HepG2 (cell line): ENCODE measurements around the gene VPS29. TPM values are rescaled to one million over a fixed set of nuclear protein-coding genes. Genes with fewer than 3 reads are reported as not detected.
A peak's percentile ranks its signal among the peaks of the same experiment; 100 is the strongest.

ENCODE experiments used
- ATAD3A ChIP-seq: sonication (generic); formaldehyde crosslinking; IDR thresholded peaks from 2 replicates; pipeline ENCODE4 v1.4.0; 2020; ENCODE audit warnings: missing genetic modification reagents
- CAMTA2 ChIP-seq: sonication (generic); formaldehyde crosslinking; IDR thresholded peaks from 2 replicates; pipeline ENCODE4 v1.4.0; 2020; ENCODE audit warnings: mild to moderate bottlenecking, missing genetic modification reagents, borderline replicate concordance
- CBX2 ChIP-seq, 2 experiments: fragments of 200-600 bp in 1 of 2; sonication (generic); formaldehyde crosslinking in 1 of 2; IDR thresholded peaks; 2 replicates each; pipeline versions ENCODE4 v1.7.0 to v1.8.1; 2018 to 2022; ENCODE audit warnings: low read depth in 2 of 2, low read length in 1 of 2, mild to moderate bottlenecking in 1 of 2, missing genetic modification reagents in 1 of 2
- CEBPB ChIP-seq: IDR thresholded peaks from 2 replicates; pipeline ENCODE4 v1.6.1; 2011; ENCODE audit warnings: low read depth, low read length, improper control_type of control experiment, borderline replicate concordance
- CSRNP2 ChIP-seq: sonication (generic); formaldehyde crosslinking; conservative IDR thresholded peaks from 2 replicates; pipeline ENCODE4 v1.8.0; 2022; ENCODE audit warnings: low read depth, missing genetic modification reagents
- KLF16 ChIP-seq, 2 experiments: sonication (generic) in 1 of 2; formaldehyde crosslinking in 1 of 2; IDR thresholded peaks; 2 replicates each; pipeline versions ENCODE4 v1.6.1 to v1.8.0; 2016 to 2023; ENCODE audit warnings: missing genetic modification reagents in 2 of 2, missing compliant biosample characterization in 1 of 2
- LCORL ChIP-seq, 2 experiments: fragments of 450-650 bp in 1 of 2; sonication (generic) in 1 of 2; formaldehyde crosslinking in 1 of 2; IDR thresholded peaks; 2 replicates each; pipeline versions ENCODE4 v1.5.0 to v1.6.1; 2017 to 2020; ENCODE audit warnings: antibody characterized with exemption in 1 of 2, missing genetic modification reagents in 1 of 2
- SAFB2 ChIP-seq: sonication (generic); formaldehyde crosslinking; IDR thresholded peaks from 2 replicates; pipeline ENCODE4 v1.5.1; 2020; ENCODE audit warnings: missing genetic modification reagents, low read depth, mild to moderate bottlenecking, borderline replicate concordance
- SNAI1 ChIP-seq: sonication (generic); formaldehyde crosslinking; IDR thresholded peaks from 2 replicates; pipeline ENCODE4 v1.5.0; 2020; ENCODE audit warnings: mild to moderate bottlenecking, missing genetic modification reagents, borderline replicate concordance
- SOX5 ChIP-seq: IDR thresholded peaks from 2 replicates; pipeline ENCODE4 v1.6.1; 2016; ENCODE audit warnings: borderline replicate concordance
- SP5 ChIP-seq: IDR thresholded peaks from 2 replicates; pipeline ENCODE4 v1.6.1; 2016; ENCODE audit warnings: low read depth, borderline replicate concordance
- TCF12 ChIP-seq, 2 experiments: fragments of 450-650 bp in 1 of 2; sonication (generic) in 1 of 2; formaldehyde crosslinking in 1 of 2; IDR thresholded peaks; 2 replicates each; pipeline versions ENCODE4 v1.6.1 to v1.8.0; 2017 to 2022; ENCODE audit warnings: antibody characterized with exemption in 1 of 2, mild to moderate bottlenecking in 1 of 2, missing genetic modification reagents in 1 of 2, moderate library complexity in 1 of 2
- TEF ChIP-seq: sonication (generic); formaldehyde crosslinking; IDR thresholded peaks from 2 replicates; pipeline ENCODE4 v1.5.0; 2020; ENCODE audit warnings: missing genetic modification reagents
- TRIM22 ChIP-seq: fragments of 450-650 bp; IDR thresholded peaks from 2 replicates; pipeline ENCODE4 v1.6.1; 2017
- ZFP36L2 ChIP-seq: sonication (generic); formaldehyde crosslinking; IDR thresholded peaks from 2 replicates; pipeline ENCODE4 v1.4.0; 2020; ENCODE audit warnings: missing genetic modification reagents
- ZNF136 ChIP-seq: sonication (generic); formaldehyde crosslinking; IDR thresholded peaks from 2 replicates; pipeline ENCODE4 v1.8.1; 2022; ENCODE audit warnings: low read depth, mild to moderate bottlenecking, moderate library complexity, missing genetic modification reagents
- ZNF24 ChIP-seq: fragments of 450-650 bp; IDR thresholded peaks from 2 replicates; pipeline ENCODE4 v1.6.1; 2017; ENCODE audit warnings: antibody characterized with exemption, mild to moderate bottlenecking
- ZNF549 ChIP-seq: sonication (generic); formaldehyde crosslinking; IDR thresholded peaks from 2 replicates; pipeline ENCODE4 v1.5.0; 2020; ENCODE audit warnings: missing genetic modification reagents
- ZNF567 ChIP-seq: sonication (generic); formaldehyde crosslinking; IDR thresholded peaks from 2 replicates; pipeline ENCODE4 v1.8.1; 2023; ENCODE audit warnings: mild to moderate bottlenecking, missing genetic modification reagents, borderline replicate concordance
- ZNF597 ChIP-seq: sonication (generic); formaldehyde crosslinking; IDR thresholded peaks from 2 replicates; pipeline ENCODE4 v1.5.0; 2020; ENCODE audit warnings: missing genetic modification reagents
- ZNF773 ChIP-seq: sonication (generic); formaldehyde crosslinking; IDR thresholded peaks from 2 replicates; pipeline ENCODE4 v1.4.0; 2020; ENCODE audit warnings: missing genetic modification reagents, borderline replicate concordance
- ZNF816 ChIP-seq: sonication (generic); formaldehyde crosslinking; IDR thresholded peaks from 2 replicates; pipeline ENCODE4 v1.8.0; 2022; ENCODE audit warnings: missing genetic modification reagents, mild to moderate bottlenecking, borderline replicate concordance
- ZNF841 ChIP-seq: sonication (generic); formaldehyde crosslinking; IDR thresholded peaks from 2 replicates; pipeline ENCODE4 v1.8.1; 2023; ENCODE audit warnings: missing genetic modification reagents, borderline replicate concordance
- polyA plus RNA-seq, 8 experiments: library from polyadenylated mRNA; depleted of rRNA in 3 of 8; stranded (reverse) in 7 of 8; unstranded in 1 of 8; fragments of >200 nt; fragmentation: Illumina TruSeq in 4 of 8; extraction: Trizol in 4 of 8; gene quantifications; 2 replicates each; pipeline versions ENCODE4 v1.2.1 to v1.2.3, GENCODE V29; 2011 to 2016; ENCODE audit warnings: low read depth in 4 of 8, missing spikeins in 1 of 8, mixed read lengths in 1 of 8; ENCODE audit not compliant: insufficient read depth in 1 of 8
- total RNA-seq, 5 experiments: library from RNA; depleted of rRNA; stranded (reverse); fragments of >200 nt; fragmentation: Illumina TruSeq; extraction: Trizol; gene quantifications; 2 replicates each; pipeline ENCODE4 v1.2.3, GENCODE V29; 2016; ENCODE audit warnings: low read depth in 1 of 5

VPS29 gene
- total and polyA plus RNA-seq, 2 of the 13 experiments (the other 11 are each of a cell fraction or from before 2014, with no cell fraction given) = 107 to 114 TPM

GRCh38 chr12:110501752-110502738 lies at the start of gene VPS29, which contains the start of gene RAD9B (continued):
- TF ChIP-seq CSRNP2 (CRISPR knock-in tag) = no peak; the same call in 1 of the 2 replicates
- no peak for TF ChIP-seq TCF12 (IDR thresholded peaks at IDR 0.05)
- peak; percentile 85 for TF ChIP-seq TCF12 (CRISPR knock-in tag; IDR thresholded peaks at IDR 0.05)
- TF ChIP-seq ZNF567 (CRISPR knock-in tag) = no peak
- no peak for TF ChIP-seq TRIM22
- TF ChIP-seq ZFP36L2 (CRISPR knock-in tag) = no peak
- no peak for TF ChIP-seq ZNF597 (CRISPR knock-in tag)
- TF ChIP-seq ATAD3A (CRISPR knock-in tag) = no peak
- TF ChIP-seq CAMTA2 (CRISPR knock-in tag) = no peak; the same call in 1 of the 2 replicates
- TF ChIP-seq ZNF24 = no peak
- TF ChIP-seq ZNF841 = peak; percentile 91
- TF ChIP-seq ZNF549 (CRISPR knock-in tag) = no peak
- peak; percentile 98 for TF ChIP-seq SNAI1 (CRISPR knock-in tag)
- peak; percentile 80 for TF ChIP-seq SP5 (CRISPR knock-in tag)
- peak; percentile 38; the same call in 1 of the 2 replicates for TF ChIP-seq CEBPB
- peak; percentile 21; the same call in 1 of the 2 replicates for TF ChIP-seq ZNF773 (CRISPR knock-in tag)
- peak; percentile 92 for TF ChIP-seq ZNF136 (CRISPR knock-in tag)
- TF ChIP-seq SOX5 = peak; percentile 53
- peak in 1 of 2 experiments; percentile 87; a peak in 3 of 4 replicates for TF ChIP-seq KLF16 (CRISPR knock-in tag; IDR thresholded peaks at IDR 0.05)
- no peak; the same call in 1 of the 2 replicates for TF ChIP-seq SAFB2 (CRISPR knock-in tag)
- no peak for TF ChIP-seq LCORL (IDR thresholded peaks at IDR 0.05)
- peak; percentile 78 for TF ChIP-seq LCORL (CRISPR knock-in tag; IDR thresholded peaks at IDR 0.05)
- no peak; the same call in 1 of the 2 replicates for TF ChIP-seq ZNF816 (CRISPR knock-in tag)
- no peak for TF ChIP-seq CBX2 (IDR thresholded peaks at IDR 0.05; ENCODE audit: low read depth, low read length)
- peak; percentile 95; the same call in 1 of the 2 replicates for TF ChIP-seq CBX2 (CRISPR knock-in tag; IDR thresholded peaks at IDR 0.05; ENCODE audit: low read depth)
- TF ChIP-seq TEF (CRISPR knock-in tag) = peak; percentile 15; the same call in 1 of the 2 replicates
